Measurements from ENCODE around the gene KCNH6.

KCNH6 gene

DNA sequence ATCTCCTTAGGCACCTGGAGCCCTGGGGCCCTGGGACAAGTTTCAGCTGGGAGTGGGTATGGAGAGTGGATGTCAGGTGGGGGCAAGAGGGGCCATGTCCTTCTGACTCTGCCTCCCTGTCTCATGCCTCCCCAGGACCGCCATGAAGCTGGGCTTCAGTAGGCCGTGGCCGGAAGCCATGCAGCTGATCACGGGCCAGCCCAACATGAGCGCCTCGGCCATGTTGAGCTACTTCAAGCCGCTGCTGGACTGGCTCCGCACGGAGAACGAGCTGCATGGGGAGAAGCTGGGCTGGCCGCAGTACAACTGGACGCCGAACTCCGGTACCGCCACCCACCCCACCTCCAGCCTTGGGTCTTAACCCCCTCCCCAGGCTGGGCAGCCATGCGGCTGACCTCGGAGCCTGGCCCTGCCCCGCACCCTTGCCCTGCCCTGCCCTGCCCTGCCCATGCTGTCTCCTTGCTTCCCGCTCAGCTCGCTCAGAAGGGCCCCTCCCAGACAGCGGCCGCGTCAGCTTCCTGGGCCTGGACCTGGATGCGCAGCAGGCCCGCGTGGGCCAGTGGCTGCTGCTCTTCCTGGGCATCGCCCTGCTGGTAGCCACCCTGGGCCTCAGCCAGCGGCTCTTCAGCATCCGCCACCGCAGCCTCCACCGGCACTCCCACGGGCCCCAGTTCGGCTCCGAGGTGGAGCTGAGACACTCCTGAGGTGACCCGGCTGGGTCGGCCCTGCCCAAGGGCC lies 26.3 kb upstream of the KCNH6 start:
- DNase-seq (ENCODE audit: low read depth), result no peak
- TF ChIP-seq CTCF (IDR thresholded peaks at IDR 0.05; ENCODE audit: control insufficient read depth, insufficient read depth, low read depth, low read length, missing control alignments), result no peak
- H3K4me3 ChIP-seq (ENCODE audit: control insufficient read depth, low read depth, low read length), result no peak overlapping the region

GRCh38 chr17:63497708-63498483 lies 25.3 kb upstream of the KCNH6 start:
- TF ChIP-seq CTCF (IDR thresholded peaks at IDR 0.05; ENCODE audit: control insufficient read depth, insufficient read depth, low read depth, low read length, missing control alignments), result peak; percentile 29
- no peak overlapping the region for H3K4me3 ChIP-seq (ENCODE audit: control insufficient read depth, low read depth, low read length)
- no peak for DNase-seq (ENCODE audit: low read depth)

- DNase-seq (ENCODE audit: low read depth), result no peak
- H3K4me3 ChIP-seq (ENCODE audit: control insufficient read depth, low read depth, low read length), result no peak overlapping the region
- TF ChIP-seq CTCF (IDR thresholded peaks at IDR 0.05; ENCODE audit: control insufficient read depth, insufficient read depth, low read depth, low read length, missing control alignments), result no peak
These were observed 24.4 kb upstream of the KCNH6 start for GRCh38 chr17:63498626-63499195.

DNA sequence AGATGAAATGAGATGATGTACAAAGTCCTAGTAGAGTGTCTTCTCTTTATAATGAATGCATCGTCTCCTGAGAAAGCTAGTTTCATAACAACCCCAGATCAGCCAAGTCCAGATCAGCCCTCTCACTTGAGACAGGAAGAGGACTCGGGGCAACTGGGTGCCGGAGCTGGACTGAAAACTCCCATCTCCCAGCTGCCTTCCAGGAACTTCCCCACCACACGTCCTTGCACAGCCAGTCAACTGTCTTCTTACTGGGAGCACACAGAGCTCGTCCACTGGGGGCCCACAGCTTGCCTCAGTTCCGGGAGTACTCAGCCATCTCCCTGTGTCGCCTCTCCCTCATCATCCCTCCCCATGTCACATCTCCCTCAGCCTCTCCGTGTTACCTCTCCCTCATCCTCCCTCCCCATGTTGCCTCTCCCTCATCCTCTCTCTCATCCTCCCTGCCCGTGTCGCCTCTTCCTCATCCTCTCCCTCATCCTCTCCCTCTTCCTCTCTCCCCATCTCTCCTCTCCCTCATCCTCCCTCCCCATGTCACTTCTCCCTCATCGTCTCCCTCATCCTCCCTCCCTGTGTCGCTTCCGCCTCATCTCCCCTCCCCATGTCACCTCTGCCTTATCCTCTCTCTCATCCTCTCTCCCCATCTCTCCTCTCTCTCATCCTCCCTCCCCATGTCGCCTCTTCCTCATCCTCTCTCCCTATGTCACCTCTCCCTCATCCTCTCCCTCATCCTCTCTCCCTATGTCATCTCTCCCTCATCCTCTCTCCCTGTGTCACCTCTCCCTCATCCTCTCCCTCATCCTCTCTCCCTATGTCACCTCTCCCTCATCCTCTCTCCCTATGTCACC lies 22.4 kb upstream of the KCNH6 start:
- DNase-seq (ENCODE audit: low read depth), result no peak
- no peak overlapping the region for H3K4me3 ChIP-seq (ENCODE audit: control insufficient read depth, low read depth, low read length)
- TF ChIP-seq CTCF (IDR thresholded peaks at IDR 0.05; ENCODE audit: control insufficient read depth, insufficient read depth, low read depth, low read length, missing control alignments), result no peak

DNA sequence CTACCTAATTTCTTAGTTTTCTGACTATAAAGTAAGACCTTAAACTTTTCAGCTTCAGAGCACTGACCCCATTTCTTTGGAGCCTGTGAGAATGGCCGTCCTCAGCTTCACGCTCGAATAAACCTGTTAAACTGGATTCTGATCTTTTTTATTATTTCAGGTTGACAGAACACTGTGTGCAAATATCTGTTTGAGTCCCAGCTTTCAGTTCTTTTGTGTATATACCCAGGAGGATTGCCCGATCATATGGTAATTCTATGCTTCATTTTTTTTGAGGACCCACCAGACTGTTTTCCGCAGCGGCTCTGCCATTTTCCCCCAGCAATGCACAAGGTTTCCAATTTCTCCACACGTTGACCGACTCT lies 19.8 kb upstream of the KCNH6 start:
- no peak for DNase-seq (ENCODE audit: low read depth)
- H3K4me3 ChIP-seq (ENCODE audit: control insufficient read depth, low read depth, low read length), result no peak overlapping the region

More for the DNA sequence above, 19.8 kb upstream of the KCNH6 start:
- no peak for TF ChIP-seq CTCF (IDR thresholded peaks at IDR 0.05; ENCODE audit: control insufficient read depth, insufficient read depth, low read depth, low read length, missing control alignments)

All from AG09309 (cell line).